WTC11 (cell line): Measurements from ENCODE around the gene NAAA.

Experiments used
- ATF2 ChIP-seq: sonication (generic); formaldehyde crosslinking; IDR thresholded peaks from 2 replicates; pipeline ENCODE4 v1.8.1; 2022; ENCODE audit warnings: low read depth, missing genetic modification reagents, borderline replicate concordance
- CTCF ChIP-seq: fragments of 200-600 bp; IDR thresholded peaks from 2 replicates; pipeline ENCODE4 v1.8.0; 2022; ENCODE audit warnings: antibody characterized with exemption
- KAT7 ChIP-seq: sonication (generic); formaldehyde crosslinking; IDR thresholded peaks from 2 replicates; pipeline ENCODE4 v1.8.1; 2023; ENCODE audit warnings: missing genetic modification reagents, mild to moderate bottlenecking, borderline replicate concordance
- NFATC4 ChIP-seq: fragments of 250-450 bp; sonication (Bioruptor Pico); IDR thresholded peaks from 2 replicates; pipeline ENCODE4 v1.9.0; 2021; ENCODE audit warnings: mild to moderate bottlenecking
- SP1 ChIP-seq: sonication (generic); formaldehyde crosslinking; conservative IDR thresholded peaks from 2 replicates; pipeline ENCODE4 v1.8.1; 2022; ENCODE audit warnings: missing genetic modification reagents
- TP53 ChIP-seq: sonication (generic); formaldehyde crosslinking; IDR thresholded peaks from 2 replicates; pipeline ENCODE4 v1.8.1; 2023; ENCODE audit warnings: mild to moderate bottlenecking, missing genetic modification reagents
- TF ChIP-seq, protein P1 (sequence below): sonication (generic); formaldehyde crosslinking; IDR thresholded peaks from 2 replicates; pipeline ENCODE4 v1.8.1; 2022; ENCODE audit warnings: low read depth, mild to moderate bottlenecking, moderate library complexity, missing genetic modification reagents, borderline replicate concordance

- TF ChIP-seq ATF2 (CRISPR knock-in tag): no peak
- TF ChIP-seq, protein P1, sequence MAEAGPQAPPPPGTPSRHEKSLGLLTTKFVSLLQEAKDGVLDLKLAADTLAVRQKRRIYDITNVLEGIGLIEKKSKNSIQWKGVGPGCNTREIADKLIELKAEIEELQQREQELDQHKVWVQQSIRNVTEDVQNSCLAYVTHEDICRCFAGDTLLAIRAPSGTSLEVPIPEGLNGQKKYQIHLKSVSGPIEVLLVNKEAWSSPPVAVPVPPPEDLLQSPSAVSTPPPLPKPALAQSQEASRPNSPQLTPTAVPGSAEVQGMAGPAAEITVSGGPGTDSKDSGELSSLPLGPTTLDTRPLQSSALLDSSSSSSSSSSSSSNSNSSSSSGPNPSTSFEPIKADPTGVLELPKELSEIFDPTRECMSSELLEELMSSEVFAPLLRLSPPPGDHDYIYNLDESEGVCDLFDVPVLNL (CRISPR knock-in tag): no peak
- no peak for TF ChIP-seq KAT7
- TF ChIP-seq CTCF: no peak
- TF ChIP-seq TP53: no peak
- no peak for TF ChIP-seq SP1
- TF ChIP-seq NFATC4 (CRISPR knock-in tag): no peak
These were observed 44.3 kb upstream of the NAAA start for GRCh38 chr4:75985116-75985515.
